ENCODE measurements around the gene COA6. TPM values are rescaled to one million over a fixed set of nuclear protein-coding genes. Genes with fewer than 3 reads are reported as not detected.

COA6 gene
- total and polyA plus RNA-seq, 2 of the 8 experiments (the other 6 are each of a cell fraction or from before 2014, with no cell fraction given), result 22.9 to 44.9 TPM

GRCh38 chr1:234369784-234370183 is 3.5 kb upstream of the COA6 start:
- H3K9me3 ChIP-seq (ENCODE audit: insufficient read depth in 2 of 2, low read depth in 1 of 2, low read length in 1 of 2), result no peaks in the 10 kb centered on the region
- no peaks in the 10 kb centered on the region; a peak in 1 of 7 replicates for H3K27me3 ChIP-seq (replicated peaks in 1 of 4; ENCODE audit: control insufficient read depth in 3 of 4, extremely low read depth in 1 of 4, insufficient read depth in 3 of 4, low read length in 3 of 4)
- H3K14ac ChIP-seq (ENCODE audit: insufficient read length), result no peak overlapping the region
- no peak overlapping the region for H2BK20ac ChIP-seq (ENCODE audit: low read length)
- H2AFZ ChIP-seq (ENCODE audit: low read length), result no peak overlapping the region
- no peak overlapping the region for H3K9ac ChIP-seq (replicated peaks in 1 of 4; ENCODE audit: extremely low read depth in 1 of 4, low read depth in 3 of 4, low read length in 3 of 4)
- no peak overlapping the region for H4K91ac ChIP-seq (replicated peaks; ENCODE audit: insufficient read length, low read length)
- no peak overlapping the region for H4K8ac ChIP-seq (ENCODE audit: extremely low read depth, insufficient read depth, low read length)
- ChIA-PET POLR2A (ENCODE audit: partially characterized antibody) (no interaction called here), CTCF (ENCODE audit: partially characterized antibody) (interaction anchor here (1.7 kb wide), 1 partner anchor 45 kb away, joined by 3 read pairs; no protein-coding TSS in a partner anchor)
- H2BK120ac ChIP-seq (replicated peaks; ENCODE audit: low read depth, low read length), result no peak overlapping the region
- peaks cover 0 to 4% (median 1%) of the 10 kb centered on the region in 4 experiments; a peak in 3 of 7 replicates for H3K4me1 ChIP-seq (replicated peaks in 1 of 4; ENCODE audit: control insufficient read depth in 3 of 4, insufficient read depth in 4 of 4, low read length in 3 of 4)
- H3K23ac ChIP-seq (ENCODE audit: insufficient read length), result no peak overlapping the region
- no peak overlapping the region for H4K5ac ChIP-seq (ENCODE audit: insufficient read length, low read depth, low read length)
- H3K56ac ChIP-seq (replicated peaks; ENCODE audit: insufficient read length, low read depth, low read length), result no peak overlapping the region
- no peak overlapping the region for H3K18ac ChIP-seq (ENCODE audit: extremely low read depth, low read length)
- DNase-seq (ENCODE audit: low read depth in 1 of 2, low spot score in 2 of 2) (no peak), FAIRE-seq (no peak)
- no peak overlapping the region for H2BK12ac ChIP-seq (ENCODE audit: low read depth, low read length)
- no peak overlapping the region for H2BK5ac ChIP-seq (ENCODE audit: low read depth, low read length)
- no peak overlapping the region for H2BK15ac ChIP-seq (ENCODE audit: low read length)
- no peak overlapping the region for H2AK5ac ChIP-seq (ENCODE audit: low read depth, low read length)
- H3K27ac ChIP-seq (ENCODE audit: low read depth, low read length), result no peak overlapping the region
- H3K36me3 ChIP-seq (ENCODE audit: control insufficient read depth in 2 of 4, insufficient read depth in 4 of 4, low read length in 3 of 4), result no peaks in the 10 kb centered on the region
- H3K79me2 ChIP-seq (ENCODE audit: control insufficient read depth in 1 of 2, insufficient read depth in 2 of 2, low read length in 2 of 2), result peaks cover 0 to 12% of the 10 kb centered on the region in 2 experiments; a peak in 2 of 4 replicates
- H3K4me2 ChIP-seq (ENCODE audit: insufficient read depth in 1 of 2, low read depth in 2 of 2, low read length in 2 of 2), result no peak overlapping the region
- H3K4me3 ChIP-seq (ENCODE audit: extremely low read depth in 1 of 4, insufficient read depth in 2 of 4, low read depth in 3 of 4, low read length in 4 of 4), result no peak overlapping the region
- H3K4ac ChIP-seq (replicated peaks; ENCODE audit: insufficient read length, low read depth, low read length), result no peak overlapping the region
- WGBS, 2 experiments (ENCODE audit: extremely low coverage in 1 of 2, insufficient coverage in 1 of 2, insufficient read length in 1 of 2, insufficient replicate concordance in 2 of 2, low coverage in 1 of 2, low lambda C conversion rate in 2 of 2, missing lambda C conversion rate in 1 of 2), result 84% methylated on average over 1 of the region's 1 CpG; no CpG with 5 or more reads in 1 of the 2 experiments
- TF ChIP-seq BRCA1 (IDR thresholded peaks at IDR 0.05; ENCODE audit: low read depth, low read length), result no peak
- TF ChIP-seq SRF (IDR thresholded peaks at IDR 0.05; ENCODE audit: low read depth, low read length), result no peak
- TF ChIP-seq PHF8 (conservative IDR thresholded peaks at IDR 0.05; ENCODE audit: low read depth, low read length), result no peak
- TF ChIP-seq HDAC2 (IDR thresholded peaks at IDR 0.05; ENCODE audit: borderline replicate concordance in 1 of 2, low read depth in 2 of 2, low read length in 2 of 2), result no peak
- no peak for TF ChIP-seq RBBP5 (IDR thresholded peaks at IDR 0.05; ENCODE audit: borderline replicate concordance, low read depth, low read length)
- TF ChIP-seq MAX (IDR thresholded peaks at IDR 0.05), result no peak
- TF ChIP-seq SIX5 (IDR thresholded peaks at IDR 0.05; ENCODE audit: low read depth, low read length), result no peak
- no peak for TF ChIP-seq CTBP2 (IDR thresholded peaks at IDR 0.05; ENCODE audit: borderline replicate concordance, insufficient read depth, insufficient read length, low read length)
- TF ChIP-seq EGR1 (IDR thresholded peaks at IDR 0.05; ENCODE audit: borderline replicate concordance, low read depth, low read length), result no peak
- TF ChIP-seq RFX5 (IDR thresholded peaks at IDR 0.05; ENCODE audit: borderline replicate concordance, low read depth, low read length), result no peak
- TF ChIP-seq ZNF274 (IDR thresholded peaks at IDR 0.05; ENCODE audit: borderline replicate concordance, extremely low read depth, low read length), result no peak
- TF ChIP-seq RXRA (IDR thresholded peaks at IDR 0.05; ENCODE audit: insufficient read depth, low read depth, low read length), result no peak
- no peak for TF ChIP-seq POLR2AphosphoS5 (IDR thresholded peaks at IDR 0.05; ENCODE audit: low read depth, low read length)
- no peak for TF ChIP-seq CEBPB (IDR thresholded peaks at IDR 0.05; ENCODE audit: low read depth, low read length)
- no peaks in the 10 kb centered on the region for H3K79me1 ChIP-seq (ENCODE audit: low read depth, low read length)
- no peaks in the 10 kb centered on the region for H4K20me1 ChIP-seq (replicated peaks in 1 of 2; ENCODE audit: control insufficient read depth in 1 of 2, insufficient read depth in 2 of 2, low read length in 2 of 2)
- no peaks in the 10 kb centered on the region for H3K23me2 ChIP-seq (ENCODE audit: low read depth, low read length)

Data from H1 (cell line).